Heart right ventricle (tissue), 16 donors: ENCODE data around the gene TPD52L1. TPM values are rescaled to one million over a fixed set of nuclear protein-coding genes. Genes with fewer than 3 reads are reported as not detected.

Source experiments
- ATAC-seq, 8 donors: fragments of 200-7000 bp; cut with Tn5 transposase; one replicate each; pipeline ENCODE4 v1.9.1; 2020; ENCODE audit warnings: mild to moderate bottlenecking in 8 of 8, moderate library complexity in 8 of 8, moderate number of reproducible peaks in 1 of 8
- DNase-seq, 2 donors: peaks; one replicate each; pipeline ENCODE4 v3.0.0-alpha.2; 2020
- H3K27ac ChIP-seq, 10 donors: fragments of 200-600 bp; sonication (generic) in 2 of 10; one replicate each; pipeline versions ENCODE4 v1.5.0 to v1.8.0; 2020 to 2022; ENCODE audit warnings: mild to moderate bottlenecking in 3 of 10
- H3K27me3 ChIP-seq, 7 donors: fragments of 200-600 bp; one replicate each; pipeline ENCODE4 v1.8.0; 2021 to 2022; ENCODE audit warnings: mild to moderate bottlenecking in 2 of 7
- H3K36me3 ChIP-seq, 9 donors: fragments of 200-600 bp; sonication (generic) in 1 of 9; one replicate each; pipeline versions ENCODE4 v1.5.0 to v1.8.0; 2020 to 2022; ENCODE audit warnings: mild to moderate bottlenecking in 2 of 9
- H3K4me1 ChIP-seq, 9 donors: fragments of 200-600 bp; sonication (generic) in 1 of 9; one replicate each; pipeline versions ENCODE4 v1.5.0 to v1.8.0; 2020 to 2022; ENCODE audit warnings: mild to moderate bottlenecking in 4 of 9
- H3K4me3 ChIP-seq, 10 donors: fragments of 200-600 bp; sonication (generic) in 2 of 10; one replicate each; pipeline versions ENCODE4 v1.5.0 to v1.8.0; 2020 to 2022; ENCODE audit warnings: mild to moderate bottlenecking in 7 of 10, moderate library complexity in 2 of 10
- H3K9me3 ChIP-seq, 11 donors: fragments of 200-600 bp in 10 of 11; sonication (generic) in 2 of 11; one replicate each; pipeline versions ENCODE4 v1.5.0 to v1.8.0; 2013 to 2022; ENCODE audit warnings: mild to moderate bottlenecking in 2 of 11, control low read depth in 1 of 11, moderate library complexity in 1 of 11
- CTCF ChIP-seq, 9 donors: fragments of 200-600 bp; sonication (generic) in 2 of 9; IDR thresholded peaks; one replicate each; pipeline versions ENCODE4 v1.5.0 to v1.8.0; 2021 to 2022; ENCODE audit warnings: antibody characterized with exemption in 9 of 9, mild to moderate bottlenecking in 5 of 9, moderate library complexity in 1 of 9
- WGBS, 2 donors: extraction: QIAGEN DNeasy Blood & Tissue Kit; methylation state at CpG; one replicate each; pipeline ENCODE4 v1.1.7; 2013; ENCODE audit warnings: inconsistent platforms in 1 of 2; 5-methylcytosine and 5-hydroxymethylcytosine counted together
- intact Hi-C, 10 donors: fragments of 100-400 bp; cut with DNase I; formaldehyde crosslinking; loops; one replicate each; pipeline versions ENCODE4 v1.11.1 to v1.14.2; 2022
- polyA plus RNA-seq, 2 donors: library from polyadenylated mRNA; stranded (reverse); fragments of 200-250 nt; gene quantifications; one replicate each; pipeline ENCODE4 v1.2.3, GENCODE V29; 2013
- total RNA-seq, 10 donors: library from RNA; stranded (reverse); fragmentation: NEBNext Ultra II Directional in 3 of 10; extraction: Animal tissue kit (Norgen Biotek cat#: 25700) in 3 of 10; gene quantifications; one replicate each; pipeline versions ENCODE4 v1.2.1 to v1.2.4, GENCODE V29; 2021 to 2023
- donor health status: Arrhythmogenic right ventricular cardiomyopathy.
- donor health status: ischemic (EF 13 %, LVEDD 7.1; RV severe dilation, severe dysfunction).
- donor health status: healthy with polysubstance abuse.
- donor health status: DM: no; HTN: yes; CAD: no.
- donor health status: DM: no; HTN: no; CAD: no.
- donor health status: ischemic (EF 25% LVEDD 6.9; RV normal size, moderate dysfunction).
- donor health status: ischemic (EF 25% LVEDD 5.7; RV mildly dilated, moderate dysfunction).
- donor health status: healthy.
- donor health status: DM: yes; HTN: yes; CAD: no.
- donor health status: Ischemic cardiomyopathy.
- donor health status: ischemic (EF 35%, LVEDD 5.7; RV mildly dilated, moderate dysfunction).
- donor health status: nonischemic (EF 11% LVEDD 7.7; RV severe dilation, severe dysfunction).
- donor health status: DM: yes; HTN: yes; CAD: no.
- donor health status: PGD.
- donor health status: ischemic (EF 29% LVEDD 5.4; RV normal size, mild dysfunction).
- donor health status: nonischemic (EF 23%, LVEDD 6.1; RV moderate dilation, normal function).

Gene TPD52L1
- total and polyA plus RNA-seq, 12 donors = 21.2 to 97.8 (median 54.1) TPM

GRCh38 chr6:125120054-125120590, 33.5 kb upstream of the TPD52L1 start:
- Histone ChIP-seq H3K4me3 (no peak overlapping the region), H3K36me3 (no peaks in the 10 kb centered on the region), H3K4me1 (peaks cover 0 to 16% (median 0%) of the 10 kb centered on the region in 9 donors), H3K27me3 (no peaks in the 10 kb centered on the region), H3K9me3 (no peaks in the 10 kb centered on the region), H3K27ac (no peak overlapping the region)
- no peak for DNase-seq
- WGBS, 2 donors = 73 to 79% methylated on average over 3 of the region's 3 CpGs
- TF ChIP-seq CTCF (IDR thresholded peaks at IDR 0.05) = no peak
- intact Hi-C loops = no loop called here
- ATAC-seq = no peak

- intact Hi-C loops = no loop called here
- ATAC-seq = no peak
Observed at GRCh38 chr6:125121894-125122293, 31.7 kb upstream of the TPD52L1 start.

GRCh38 chr6:125123051-125123450, 30.5 kb upstream of the TPD52L1 start:
- Histone ChIP-seq H3K4me3 (no peak overlapping the region), H3K9me3 (peaks cover 0 to 11% (median 0%) of the 10 kb centered on the region in 11 donors), H3K27ac (no peak overlapping the region), H3K36me3 (no peaks in the 10 kb centered on the region), H3K27me3 (no peaks in the 10 kb centered on the region), H3K4me1 (peaks cover 0 to 16% (median 0%) of the 10 kb centered on the region in 9 donors)
- DNase-seq = no peak
- ATAC-seq = no peak
- intact Hi-C loops = no loop called here
- no peak for TF ChIP-seq CTCF (IDR thresholded peaks at IDR 0.05)
- 83 to 89% methylated on average over 3 of the region's 3 CpGs for WGBS, 2 donors

More at GRCh38 chr6:125121894-125122293, 31.7 kb upstream of the TPD52L1 start:
- no peak for DNase-seq
- peaks cover 0 to 4% (median 0%) of the 10 kb centered on the region in 11 donors for H3K9me3 ChIP-seq
- H3K27me3 ChIP-seq = no peaks in the 10 kb centered on the region
- no peak overlapping the region for H3K4me3 ChIP-seq
- 72 to 73% methylated on average over 1 of the region's 1 CpG for WGBS, 2 donors
- no peak overlapping the region for H3K27ac ChIP-seq
- H3K36me3 ChIP-seq = no peaks in the 10 kb centered on the region
- TF ChIP-seq CTCF (IDR thresholded peaks at IDR 0.05) = no peak
- peaks cover 0 to 16% (median 0%) of the 10 kb centered on the region in 9 donors for H3K4me1 ChIP-seq

GRCh38 chr6:125123468-125124048, 30.0 kb upstream of the TPD52L1 start:
- DNase-seq (no peak), ATAC-seq (no peak)
- H3K27ac ChIP-seq = no peak overlapping the region
- intact Hi-C loops = no loop called here
- 57 to 70% methylated on average over 8 of the region's 8 CpGs for WGBS, 2 donors
- H3K36me3 ChIP-seq = no peaks in the 10 kb centered on the region
- peaks cover 0 to 16% (median 0%) of the 10 kb centered on the region in 9 donors for H3K4me1 ChIP-seq
- H3K27me3 ChIP-seq = no peaks in the 10 kb centered on the region
- no peak overlapping the region for H3K4me3 ChIP-seq
- no peak for TF ChIP-seq CTCF (IDR thresholded peaks at IDR 0.05)
- H3K9me3 ChIP-seq = peaks cover 0 to 11% (median 0%) of the 10 kb centered on the region in 11 donors
